Activated effector memory CD4-positive, alpha-beta T cell treated with anti-CD3 and anti-CD28 coated beads, Interleukin-2, amount 50 U/mL, for 16 hours (primary cell): ENCODE measurements around the gene TASP1.
"Not testable (repeated sequence)": the region's sequence is repeated elsewhere in the genome, so short reads cannot be mapped to it uniquely, and the experiment has no call there.

ENCODE experiments used
- DNase-seq: peaks from one replicate; pipeline ENCODE4 v3.0.0-alpha.2; 2020

Gene TASP1

GRCh38 chr20:13644010-13644409 is 5.3 kb upstream of the TASP1 start:
- no peak for DNase-seq

- no peak for DNase-seq
Observed at GRCh38 chr20:13639150-13639497, 392 bp upstream of the TASP1 start.

- no peak for DNase-seq
Observed at GRCh38 chr20:13638162-13638495, 603 bp downstream of the TASP1 start.

GRCh38 chr20:13632431-13632830 is 6.3 kb downstream of the TASP1 start:
- DNase-seq: no peak

- DNase-seq: not testable (repeated sequence)
Observed at GRCh38 chr20:13627525-13627924, 11.2 kb downstream of the TASP1 start.

- DNase-seq: no peak
Observed at GRCh38 chr20:13626724-13627123, 12.0 kb downstream of the TASP1 start.

- no peak for DNase-seq
Observed at GRCh38 chr20:13625304-13625979, 13.3 kb downstream of the TASP1 start.

- not testable (repeated sequence) for DNase-seq
Observed at GRCh38 chr20:13619415-13619814, 19.3 kb downstream of the TASP1 start.

GRCh38 chr20:13618456-13618855 is 20.3 kb downstream of the TASP1 start:
- DNase-seq: not testable (repeated sequence)

GRCh38 chr20:13617585-13617984 is 21.1 kb downstream of the TASP1 start:
- not testable (repeated sequence) for DNase-seq

GRCh38 chr20:13616713-13617112 is 22.0 kb downstream of the TASP1 start:
- DNase-seq: not testable (repeated sequence)

GRCh38 chr20:13613917-13614316 is 24.8 kb downstream of the TASP1 start:
- DNase-seq: no peak

- DNase-seq: no peak
Observed at GRCh38 chr20:13611611-13612125, 27.1 kb downstream of the TASP1 start.

GRCh38 chr20:13610184-13610583 is 28.5 kb downstream of the TASP1 start:
- DNase-seq: no peak

GRCh38 chr20:13608066-13608465 is 30.7 kb downstream of the TASP1 start:
- no peak for DNase-seq

GRCh38 chr20:13593423-13593822 is 45.3 kb downstream of the TASP1 start:
- DNase-seq: not testable (repeated sequence)

GRCh38 chr20:13588049-13588448 is 50.7 kb downstream of the TASP1 start:
- DNase-seq: no peak

GRCh38 chr20:13587370-13587769 is 51.4 kb downstream of the TASP1 start:
- DNase-seq: no peak

GRCh38 chr20:13586133-13586532 is 52.6 kb downstream of the TASP1 start:
- DNase-seq: no peak

GRCh38 chr20:13581451-13581850 is 57.3 kb downstream of the TASP1 start:
- DNase-seq: no peak

- no peak for DNase-seq
Observed at GRCh38 chr20:13580707-13581106, 58.0 kb downstream of the TASP1 start.

GRCh38 chr20:13574071-13574470 is 64.7 kb downstream of the TASP1 start:
- DNase-seq: no peak

GRCh38 chr20:13571662-13572061 is 67.1 kb downstream of the TASP1 start:
- DNase-seq: no peak

GRCh38 chr20:13567663-13568062 is 71.1 kb downstream of the TASP1 start:
- no peak for DNase-seq

- no peak for DNase-seq
Observed at GRCh38 chr20:13563854-13564253, 74.9 kb downstream of the TASP1 start.
